SK-N-SH (cell line): ENCODE measurements around the gene SYT7. TPM values are rescaled to one million over a fixed set of nuclear protein-coding genes. Genes with fewer than 3 reads are reported as not detected.

Source experiments
- CTCF ChIA-PET: fragments of 300-600, 350-600 bp; formaldehyde crosslinking; extraction: SDS; loops from one replicate; lab custom pipeline; 2021; lab: Yijun Ruan, JAX
- POLR2A ChIA-PET: fragments of 350-600 bp; sonication (Branson Sonifier 250); formaldehyde crosslinking; extraction: SDS; loops from one replicate; lab custom pipeline; 2020; ENCODE audit warnings: antibody characterized with exemption, inconsistent platforms; lab: Yijun Ruan, JAX
- DNase-seq: peaks from one replicate; pipeline ENCODE4 v3.0.0; 2012
- H2AFZ ChIP-seq: fragments of 200-600 bp; sonication (generic); 2 replicates; pipeline ENCODE4 v1.8.1; 2016; ENCODE audit warnings: antibody characterized with exemption, mild to moderate bottlenecking, low read depth
- H3F3A ChIP-seq: fragments of 200-600 bp; sonication (generic); replicated peaks from 2 replicates; pipeline ENCODE3; 2016; ENCODE audit warnings: antibody characterized with exemption, mild to moderate bottlenecking; ENCODE audit not compliant: insufficient read depth
- H3K27ac ChIP-seq, 2 experiments: fragments of 200-500 bp in 1 of 2; fragments of 200-600 bp in 1 of 2; sonication (Bioruptor generic) in 1 of 2; sonication (generic), shearing (Covaris generic) in 1 of 2; 2 replicates each; pipeline versions ENCODE4 v1.5.1 to v1.6.1; 2014 to 2016; ENCODE audit warnings: low read depth in 2 of 2, inconsistent platforms in 1 of 2, low read length in 1 of 2, mild to moderate bottlenecking in 1 of 2, mixed read lengths in 1 of 2
- H3K27me3 ChIP-seq: fragments of 200-600 bp; sonication (generic), shearing (Covaris generic); 2 replicates; pipeline ENCODE4 v1.6.1; 2016; ENCODE audit warnings: mixed run types; ENCODE audit not compliant: insufficient read depth
- H3K36me3 ChIP-seq, 2 experiments: fragments of 200-500 bp in 1 of 2; fragments of 200-600 bp in 1 of 2; sonication (Bioruptor generic) in 1 of 2; sonication (generic) in 1 of 2; replicated peaks in 1 of 2; 2 replicates each; pipeline versions ENCODE3 to v1.5.1; 2014 to 2016; ENCODE audit warnings: low read length in 1 of 2, mild to moderate bottlenecking in 1 of 2; ENCODE audit not compliant: insufficient read depth in 2 of 2, control insufficient read depth in 1 of 2
- H3K4me1 ChIP-seq, 2 experiments: fragments of 200-500 bp in 1 of 2; fragments of 200-600 bp in 1 of 2; sonication (Bioruptor generic) in 1 of 2; sonication (generic), shearing (Covaris generic) in 1 of 2; 2 replicates each; pipeline versions ENCODE4 v1.5.1 to v1.6.1; 2014 to 2016; ENCODE audit warnings: low read depth in 1 of 2, low read length in 1 of 2, mixed run types in 1 of 2; ENCODE audit not compliant: insufficient read depth in 2 of 2, control insufficient read depth in 1 of 2
- H3K4me2 ChIP-seq: fragments of 200-600 bp; sonication (generic), shearing (Covaris generic); 2 replicates; pipeline ENCODE4 v1.6.1; 2017; ENCODE audit warnings: mixed run types
- H3K4me3 ChIP-seq, 2 experiments: fragments of 200-500 bp in 1 of 2; fragments of 200-600 bp in 1 of 2; sonication (Bioruptor generic) in 1 of 2; sonication (generic), shearing (Covaris generic) in 1 of 2; 2 replicates each; pipeline versions ENCODE4 v1.5.1 to v1.8.1; 2014 to 2016; ENCODE audit warnings: low read depth in 2 of 2, inconsistent platforms in 1 of 2, low read length in 1 of 2, mild to moderate bottlenecking in 1 of 2, mixed read lengths in 1 of 2, moderate library complexity in 1 of 2
- H3K79me2 ChIP-seq: fragments of 200-600 bp; sonication (generic); 2 replicates; pipeline ENCODE4 v1.8.1; 2017; ENCODE audit warnings: mild to moderate bottlenecking; ENCODE audit not compliant: insufficient read depth
- H3K9ac ChIP-seq: fragments of 200-600 bp; sonication (generic); 2 replicates; pipeline ENCODE4 v1.6.1; 2017; ENCODE audit warnings: mixed run types
- H3K9me2 ChIP-seq: fragments of 200-600 bp; sonication (generic); 2 replicates; pipeline ENCODE4 v1.6.1; 2017; ENCODE audit warnings: mixed run types
- H3K9me3 ChIP-seq: fragments of 200-600 bp; sonication (generic); 2 replicates; pipeline ENCODE4 v1.6.1; 2017; ENCODE audit warnings: mixed run types, mild to moderate bottlenecking, moderate library complexity
- H4K20me1 ChIP-seq: fragments of 200-600 bp; sonication (generic); 2 replicates; pipeline ENCODE4 v1.6.1; 2017; ENCODE audit warnings: mild to moderate bottlenecking, mixed run types; ENCODE audit not compliant: insufficient read depth
- ELF1 ChIP-seq: IDR thresholded peaks from 2 replicates; pipeline ENCODE4 v1.4.0; 2012
- MEF2A ChIP-seq: IDR thresholded peaks from 2 replicates; pipeline ENCODE4 v1.4.0; 2012; ENCODE audit warnings: low read depth, borderline replicate concordance
- RXRA ChIP-seq: IDR thresholded peaks from 2 replicates; pipeline ENCODE4 v1.4.0; 2012; ENCODE audit warnings: low read depth, mild to moderate bottlenecking, borderline replicate concordance
- SMC3 ChIP-seq: IDR thresholded peaks from 2 replicates; pipeline ENCODE4 v1.6.1; 2012; ENCODE audit warnings: low read depth, low read length, improper control_type of control experiment
- TAF1 ChIP-seq: IDR thresholded peaks from 2 replicates; pipeline ENCODE4 v1.6.1; 2012; ENCODE audit warnings: low read depth, mild to moderate bottlenecking, low read length, moderate library complexity, borderline replicate concordance
- WGBS: methylation state at CpG from one replicate; pipeline ENCODE4 v1.1.6; 2017; ENCODE audit warnings: low lambda C conversion rate; 5-methylcytosine and 5-hydroxymethylcytosine counted together
- polyA plus RNA-seq, 3 experiments: library from polyadenylated mRNA; depleted of rRNA; stranded (reverse); fragments of >200 nt; gene quantifications; 2 replicates each; pipeline ENCODE4 v1.2.3, GENCODE V29; 2012
- TF ChIP-seq, protein P1 (sequence below): IDR thresholded peaks from 2 replicates; pipeline ENCODE4 v1.6.1; 2012; ENCODE audit warnings: mild to moderate bottlenecking, low read depth, low read length, moderate library complexity
- TF ChIP-seq, protein P2 (sequence below): IDR thresholded peaks from 2 replicates; pipeline ENCODE4 v1.4.0; 2012; ENCODE audit warnings: low read depth, borderline replicate concordance

SYT7 gene
- polyA plus RNA-seq, 1 of the 3 experiments (the other 2 are of a cell fraction): 1.1 TPM

DNA sequence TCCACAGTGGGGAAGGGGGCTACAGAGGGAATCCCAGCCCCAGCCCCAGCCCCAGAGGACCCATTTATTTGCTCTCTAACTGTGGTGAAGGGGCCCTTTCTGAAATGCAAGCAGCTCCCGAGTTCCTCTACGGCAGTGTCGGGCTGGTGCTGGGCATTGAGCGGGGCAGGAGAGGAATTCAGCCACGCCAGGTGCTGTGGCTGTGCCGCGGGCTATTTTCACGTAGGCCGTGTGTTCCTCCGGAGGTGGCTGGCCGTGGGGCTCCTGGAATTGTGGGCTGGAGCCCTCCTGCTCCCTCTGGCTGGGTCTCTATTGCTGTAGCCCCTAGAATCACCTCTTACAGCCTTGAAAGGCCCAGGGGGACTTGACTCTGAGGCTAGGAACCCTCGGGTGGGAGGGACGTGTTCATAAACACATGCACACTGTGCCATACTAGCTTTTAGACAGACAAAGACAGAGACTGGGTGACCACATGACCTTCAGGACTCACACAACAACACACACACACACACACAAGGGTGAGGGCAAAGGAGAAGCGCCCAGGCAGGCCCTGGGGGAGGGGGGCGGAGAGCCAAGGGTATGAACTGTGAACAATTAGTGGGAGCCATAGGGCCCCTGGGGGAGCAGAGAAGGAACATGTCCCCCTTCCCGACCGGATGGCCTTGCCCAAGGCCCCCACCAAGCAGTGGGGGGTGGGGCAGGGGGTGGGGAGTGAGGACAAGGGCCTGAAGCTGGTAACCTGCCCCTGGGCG is 48.4 kb upstream of the SYT7 start:
- WGBS: 66% methylated on average over 15 of the region's 18 CpGs
- no peaks in the 10 kb centered on the region for H3F3A ChIP-seq
- TF ChIP-seq TAF1 (no peak), ELF1 (no peak)
- ChIA-PET POLR2A (interaction anchor here (1.3 kb wide), 1 partner anchor 30 kb away, joined by 3 read pairs; no protein-coding TSS in a partner anchor), CTCF (interaction anchor here (0.6 to 8.4 kb wide), 30 partner anchors 9 to 293 kb away, joined by 3 to 131 read pairs (median 6); partner anchors contain the start of genes LRRC10B and SYT7)
- H3K4me2 ChIP-seq: no peak overlapping the region
- H3K9me3 ChIP-seq: no peaks in the 10 kb centered on the region
- no peak overlapping the region for H3K27ac ChIP-seq
- no peak overlapping the region for H3K4me3 ChIP-seq
- no peaks in the 10 kb centered on the region for H4K20me1 ChIP-seq
- H3K27me3 ChIP-seq: no peaks in the 10 kb centered on the region; the same call in 1 of the 2 replicates
- H3K4me1 ChIP-seq: peaks cover 0 to 15% of the 10 kb centered on the region in 2 experiments; a peak in 1 of 4 replicates
- H3K36me3 ChIP-seq: no peaks in the 10 kb centered on the region
- H3K79me2 ChIP-seq: no peaks in the 10 kb centered on the region
- DNase-seq: no peak
- no peak overlapping the region for H2AFZ ChIP-seq
- H3K9ac ChIP-seq: no peak overlapping the region
- no peaks in the 10 kb centered on the region for H3K9me2 ChIP-seq

DNA sequence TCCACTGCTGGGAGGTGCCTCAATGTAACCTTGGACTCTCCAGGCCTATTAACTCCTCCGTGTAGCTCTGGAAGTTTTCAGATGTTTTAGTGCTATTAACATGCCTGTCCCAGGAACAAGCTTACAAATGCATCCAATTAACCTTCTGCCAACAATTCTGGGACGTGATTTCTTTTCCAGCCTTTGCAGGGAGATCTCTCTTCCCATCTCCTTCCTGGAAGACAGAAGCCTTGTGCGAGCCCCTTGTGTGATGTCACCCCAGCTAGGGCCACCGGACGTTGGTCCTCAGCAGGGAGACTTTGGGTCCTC is 47.7 kb upstream of the SYT7 start:
- H3K27me3 ChIP-seq: no peaks in the 10 kb centered on the region; the same call in 1 of the 2 replicates
- no peak overlapping the region for H2AFZ ChIP-seq
- no peak overlapping the region for H3K9ac ChIP-seq
- DNase-seq: no peak
- no peaks in the 10 kb centered on the region for H4K20me1 ChIP-seq
- no peak overlapping the region for H3K4me3 ChIP-seq
- ChIA-PET POLR2A (interaction anchor here (1.3 to 1.5 kb wide), 2 partner anchors 30 to 120 kb away, joined by 3 read pairs; partner anchors contain the start of gene LRRC10B), CTCF (interaction anchor here (0.6 to 8.4 kb wide), 31 partner anchors 9 to 193 kb away, joined by 3 to 131 read pairs (median 6); partner anchors contain the start of genes LRRC10B and SYT7)
- H3K79me2 ChIP-seq: no peaks in the 10 kb centered on the region
- 54% methylated on average over 2 of the region's 5 CpGs for WGBS
- no peak overlapping the region; a peak in 1 of 4 replicates for H3K27ac ChIP-seq
- no peaks in the 10 kb centered on the region for H3K9me2 ChIP-seq
- peaks cover 0 to 15% of the 10 kb centered on the region in 2 experiments; a peak in 1 of 4 replicates for H3K4me1 ChIP-seq
- H3K9me3 ChIP-seq: no peaks in the 10 kb centered on the region
- H3F3A ChIP-seq: no peaks in the 10 kb centered on the region
- TF ChIP-seq RXRA (no peak), MEF2A (no peak), SMC3 (no peak)
- TF ChIP-seq, protein P1, sequence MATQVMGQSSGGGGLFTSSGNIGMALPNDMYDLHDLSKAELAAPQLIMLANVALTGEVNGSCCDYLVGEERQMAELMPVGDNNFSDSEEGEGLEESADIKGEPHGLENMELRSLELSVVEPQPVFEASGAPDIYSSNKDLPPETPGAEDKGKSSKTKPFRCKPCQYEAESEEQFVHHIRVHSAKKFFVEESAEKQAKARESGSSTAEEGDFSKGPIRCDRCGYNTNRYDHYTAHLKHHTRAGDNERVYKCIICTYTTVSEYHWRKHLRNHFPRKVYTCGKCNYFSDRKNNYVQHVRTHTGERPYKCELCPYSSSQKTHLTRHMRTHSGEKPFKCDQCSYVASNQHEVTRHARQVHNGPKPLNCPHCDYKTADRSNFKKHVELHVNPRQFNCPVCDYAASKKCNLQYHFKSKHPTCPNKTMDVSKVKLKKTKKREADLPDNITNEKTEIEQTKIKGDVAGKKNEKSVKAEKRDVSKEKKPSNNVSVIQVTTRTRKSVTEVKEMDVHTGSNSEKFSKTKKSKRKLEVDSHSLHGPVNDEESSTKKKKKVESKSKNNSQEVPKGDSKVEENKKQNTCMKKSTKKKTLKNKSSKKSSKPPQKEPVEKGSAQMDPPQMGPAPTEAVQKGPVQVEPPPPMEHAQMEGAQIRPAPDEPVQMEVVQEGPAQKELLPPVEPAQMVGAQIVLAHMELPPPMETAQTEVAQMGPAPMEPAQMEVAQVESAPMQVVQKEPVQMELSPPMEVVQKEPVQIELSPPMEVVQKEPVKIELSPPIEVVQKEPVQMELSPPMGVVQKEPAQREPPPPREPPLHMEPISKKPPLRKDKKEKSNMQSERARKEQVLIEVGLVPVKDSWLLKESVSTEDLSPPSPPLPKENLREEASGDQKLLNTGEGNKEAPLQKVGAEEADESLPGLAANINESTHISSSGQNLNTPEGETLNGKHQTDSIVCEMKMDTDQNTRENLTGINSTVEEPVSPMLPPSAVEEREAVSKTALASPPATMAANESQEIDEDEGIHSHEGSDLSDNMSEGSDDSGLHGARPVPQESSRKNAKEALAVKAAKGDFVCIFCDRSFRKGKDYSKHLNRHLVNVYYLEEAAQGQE: no peak
- TF ChIP-seq, protein P2, sequence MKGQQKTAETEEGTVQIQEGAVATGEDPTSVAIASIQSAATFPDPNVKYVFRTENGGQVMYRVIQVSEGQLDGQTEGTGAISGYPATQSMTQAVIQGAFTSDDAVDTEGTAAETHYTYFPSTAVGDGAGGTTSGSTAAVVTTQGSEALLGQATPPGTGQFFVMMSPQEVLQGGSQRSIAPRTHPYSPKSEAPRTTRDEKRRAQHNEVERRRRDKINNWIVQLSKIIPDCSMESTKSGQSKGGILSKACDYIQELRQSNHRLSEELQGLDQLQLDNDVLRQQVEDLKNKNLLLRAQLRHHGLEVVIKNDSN: no peak
- H3K4me2 ChIP-seq: no peak overlapping the region
- no peaks in the 10 kb centered on the region for H3K36me3 ChIP-seq
